Left renal cortex interstitium (tissue), 4 donors: Measurements from ENCODE around the gene STAT6. TPM values are rescaled to one million over a fixed set of nuclear protein-coding genes. Genes with fewer than 3 reads are reported as not detected.
"Not testable (repeated sequence)": the region's sequence is repeated elsewhere in the genome, so short reads cannot be mapped to it uniquely, and the experiment has no call there.

Experiments
- DNase-seq, 4 donors: peaks; one replicate each; pipeline ENCODE4 v3.0.0-alpha.2; 2013; ENCODE audit warnings: low read depth in 4 of 4, low spot score in 2 of 4, missing footprints in 1 of 4
- polyA plus RNA-seq, 4 donors: library from polyadenylated mRNA; unstranded; fragments of 120-200 nt; gene quantifications; one replicate each; pipeline ENCODE4 v1.2.1, GENCODE V29; 2013; ENCODE audit not compliant: insufficient read length in 4 of 4

STAT6 gene
- polyA plus RNA-seq, 4 donors, result 77.1 to 139 (median 108) TPM

- peak in 1 of 4 donors; percentile 48 for DNase-seq
Measured at GRCh38 chr12:57127101-57127725, 16.1 kb upstream of the STAT6 start.

GRCh38 chr12:57126561-57126960, 15.4 kb upstream of the STAT6 start:
- no peak for DNase-seq

GRCh38 chr12:57126061-57126460, 14.9 kb upstream of the STAT6 start:
- DNase-seq, result no peak

- DNase-seq, result peak in 1 of 4 donors; percentile 55
Measured at GRCh38 chr12:57124261-57124877, 13.2 kb upstream of the STAT6 start.

- no peak for DNase-seq
Measured at GRCh38 chr12:57123813-57124212, 12.7 kb upstream of the STAT6 start.

GRCh38 chr12:57120718-57121117, 9.6 kb upstream of the STAT6 start:
- not testable (repeated sequence) for DNase-seq

- no peak for DNase-seq
Measured at GRCh38 chr12:57119294-57120085, 8.3 kb upstream of the STAT6 start.

GRCh38 chr12:57118711-57119271, 7.6 kb upstream of the STAT6 start:
- DNase-seq, result no peak

GRCh38 chr12:57116580-57117281, 5.6 kb upstream of the STAT6 start:
- DNase-seq, result no peak

GRCh38 chr12:57112492-57113294, 1.5 kb upstream of the STAT6 start:
- no peak for DNase-seq

- DNase-seq, result peak in 1 of 4 donors; percentile 50
Measured at GRCh38 chr12:57110104-57111030, 795 bp downstream of the STAT6 start.

GRCh38 chr12:57109207-57110103, 1.7 kb downstream of the STAT6 start:
- no peak for DNase-seq

GRCh38 chr12:57107456-57108155, 3.6 kb downstream of the STAT6 start:
- DNase-seq, result no peak

- DNase-seq, result no peak
Measured at GRCh38 chr12:57106021-57106708, 5.0 kb downstream of the STAT6 start.

- no peak for DNase-seq
Measured at GRCh38 chr12:57105011-57105753, 6.0 kb downstream of the STAT6 start.
